ENCODE data around the gene PAQR7.

Gene PAQR7

GRCh38 chr1:25875154-25875855 lies at the start of gene PAQR7:
PAQR7 (minus strand) TSS chr1:25875708; CDS start chr1:25863839, 11,869 bp downstream.
- peak within 1 kb of the TSS; percentile 84 for H3K4me3 ChIP-seq (ENCODE audit: low read length)
- TF ChIP-seq CTCF (IDR thresholded peaks at IDR 0.05; ENCODE audit: insufficient read depth, low read depth, low read length, missing control alignments), result no peak
- DNase-seq (ENCODE audit: low read depth), result peak; percentile 65

- no peak for TF ChIP-seq CTCF (IDR thresholded peaks at IDR 0.05; ENCODE audit: insufficient read depth, low read depth, low read length, missing control alignments)
- DNase-seq (ENCODE audit: low read depth), result no peak
- no peak overlapping the region for H3K4me3 ChIP-seq (ENCODE audit: low read length)
These were observed 48.9 kb upstream of the PAQR7 start for GRCh38 chr1:25924454-25924853.

DNA sequence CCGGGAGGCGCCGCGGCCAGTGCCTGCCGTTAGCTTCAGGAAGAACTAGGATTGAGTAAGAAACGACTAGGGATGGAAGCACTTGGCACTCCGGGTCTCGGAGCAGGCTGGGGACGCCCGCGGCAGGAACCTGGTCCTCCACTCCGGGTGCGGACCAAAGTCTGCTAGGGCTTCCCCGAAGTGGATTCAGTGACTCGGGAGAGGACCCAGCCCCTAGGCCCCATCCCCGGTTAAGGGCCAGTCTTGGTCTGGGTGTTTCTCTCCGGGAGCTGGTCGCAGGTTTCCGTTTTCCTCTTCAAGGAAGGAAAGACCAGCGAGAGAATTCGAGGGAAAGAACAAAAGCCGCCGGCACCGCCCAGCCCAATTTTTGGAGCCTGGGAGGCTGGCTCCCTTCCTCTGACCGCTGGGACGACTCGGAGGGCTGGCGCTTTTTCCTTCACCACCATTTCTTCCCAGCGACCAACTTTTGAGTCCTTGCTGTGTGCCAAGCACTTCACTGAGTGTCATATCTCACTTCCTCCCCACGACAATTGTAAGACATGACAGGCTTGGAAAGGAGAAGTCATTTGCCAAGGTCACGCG lies 47.6 kb upstream of the PAQR7 start:
- TF ChIP-seq CTCF (IDR thresholded peaks at IDR 0.05; ENCODE audit: insufficient read depth, low read depth, low read length, missing control alignments), result no peak
- DNase-seq (ENCODE audit: low read depth), result peak; percentile 18

GRCh38 chr1:25922056-25922970 lies 46.8 kb upstream of the PAQR7 start:
- H3K4me3 ChIP-seq (ENCODE audit: low read length), result peak overlapping the region; percentile 52
- TF ChIP-seq CTCF (IDR thresholded peaks at IDR 0.05; ENCODE audit: insufficient read depth, low read depth, low read length, missing control alignments), result no peak
- DNase-seq (ENCODE audit: low read depth), result peak; percentile 20

More for the DNA sequence above, 47.6 kb upstream of the PAQR7 start:
- H3K4me3 ChIP-seq (ENCODE audit: low read length), result peak overlapping the region; percentile 52

GRCh38 chr1:25918615-25919014 lies 43.1 kb upstream of the PAQR7 start:
- H3K4me3 ChIP-seq (ENCODE audit: low read length), result no peak overlapping the region
- no peak for TF ChIP-seq CTCF (IDR thresholded peaks at IDR 0.05; ENCODE audit: insufficient read depth, low read depth, low read length, missing control alignments)
- no peak for DNase-seq (ENCODE audit: low read depth)

DNA sequence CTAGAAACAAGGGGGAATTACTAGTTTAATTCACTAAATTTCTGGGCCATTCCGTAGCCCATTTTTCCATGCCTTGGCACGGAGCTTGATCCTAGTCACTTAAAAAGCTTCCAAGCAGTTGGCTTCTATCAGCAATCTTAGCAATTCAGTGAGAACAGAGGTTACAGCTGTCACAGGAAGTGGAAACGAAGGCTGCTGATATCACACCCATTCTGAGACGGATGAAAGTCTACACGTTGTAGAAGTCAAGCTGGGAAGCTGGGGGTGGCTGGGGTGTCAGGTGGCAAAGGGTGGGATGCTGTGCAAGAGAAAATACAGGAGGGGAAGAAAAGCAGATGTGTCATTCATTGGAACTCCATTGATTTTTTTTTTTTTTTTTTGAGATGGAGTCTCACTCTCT lies 42.5 kb upstream of the PAQR7 start:
- H3K4me3 ChIP-seq (ENCODE audit: low read length), result no peak overlapping the region
- DNase-seq (ENCODE audit: low read depth), result no peak
- no peak for TF ChIP-seq CTCF (IDR thresholded peaks at IDR 0.05; ENCODE audit: insufficient read depth, low read depth, low read length, missing control alignments)

All from epithelial cell of esophagus (primary cell).